ENCODE measurements around the gene CTNND2.
"Not testable (repeated sequence)": the region's sequence is repeated elsewhere in the genome, so short reads cannot be mapped to it uniquely, and the experiment has no call there.

Gene CTNND2

DNA sequence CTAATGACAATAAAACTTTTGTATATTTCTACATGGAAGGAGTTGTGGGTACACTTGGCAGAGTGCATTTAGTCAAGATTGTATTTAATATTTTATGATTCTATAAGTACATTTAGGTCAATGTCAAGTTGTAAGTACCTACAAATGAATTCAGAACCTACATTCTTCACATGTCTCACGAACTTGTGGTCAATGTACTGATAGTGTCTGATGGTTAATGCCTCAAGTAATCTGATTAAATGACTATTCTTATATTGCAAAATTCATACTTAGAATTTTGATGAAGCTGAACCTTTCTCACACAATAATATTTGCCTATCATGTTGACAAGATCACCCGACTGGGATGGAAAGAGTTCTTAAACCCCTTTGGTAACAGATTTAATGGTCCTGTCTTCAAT is 444.5 kb downstream of the CTNND2 start:
- no peak for DNase-seq (ENCODE audit: low read depth, low spot score)

GRCh38 chr5:11455505-11455904 is 448.7 kb downstream of the CTNND2 start:
- no peak for DNase-seq (ENCODE audit: low read depth, low spot score)

DNA sequence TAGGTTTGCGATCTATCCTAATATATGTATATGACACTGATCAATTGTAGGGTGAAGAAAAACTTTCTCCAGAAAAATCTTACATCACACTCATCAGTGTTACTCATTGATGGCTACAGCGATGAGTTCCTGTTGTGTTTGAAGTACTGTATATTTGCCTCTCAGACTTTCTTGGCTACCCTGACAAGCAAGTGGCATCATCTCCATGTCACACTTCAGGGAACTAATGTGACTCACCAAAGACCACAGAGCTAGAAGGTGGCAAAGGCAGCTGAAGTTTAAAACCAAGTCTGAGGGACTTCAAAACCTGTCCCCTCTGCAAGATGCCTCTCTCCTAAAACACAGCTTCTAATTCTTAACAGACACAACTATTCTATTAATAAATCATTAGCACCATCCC is 451.4 kb downstream of the CTNND2 start:
- no peak for DNase-seq (ENCODE audit: low read depth, low spot score)

GRCh38 chr5:11449966-11450365 is 454.3 kb downstream of the CTNND2 start:
- DNase-seq (ENCODE audit: low read depth, low spot score) = no peak

DNA sequence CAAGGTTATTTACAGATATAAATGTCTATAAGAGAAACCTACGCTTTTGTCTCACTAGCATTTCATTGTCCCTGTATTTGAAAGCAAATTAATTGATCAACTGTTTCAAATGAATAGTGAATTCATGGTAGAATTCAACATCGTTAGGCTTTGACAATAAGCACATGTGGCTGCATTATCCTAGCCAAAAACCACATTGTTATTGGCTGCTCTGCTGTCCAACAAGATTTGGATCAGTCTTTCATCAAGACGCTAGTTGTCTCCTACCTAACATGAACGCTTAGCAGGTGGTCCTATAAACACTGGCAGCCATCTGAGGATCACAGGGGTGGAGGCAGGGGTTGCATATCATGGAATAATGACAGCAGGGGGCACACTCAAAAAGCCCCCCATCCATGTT is 455.0 kb downstream of the CTNND2 start:
- no peak for DNase-seq (ENCODE audit: low read depth, low spot score)

DNA sequence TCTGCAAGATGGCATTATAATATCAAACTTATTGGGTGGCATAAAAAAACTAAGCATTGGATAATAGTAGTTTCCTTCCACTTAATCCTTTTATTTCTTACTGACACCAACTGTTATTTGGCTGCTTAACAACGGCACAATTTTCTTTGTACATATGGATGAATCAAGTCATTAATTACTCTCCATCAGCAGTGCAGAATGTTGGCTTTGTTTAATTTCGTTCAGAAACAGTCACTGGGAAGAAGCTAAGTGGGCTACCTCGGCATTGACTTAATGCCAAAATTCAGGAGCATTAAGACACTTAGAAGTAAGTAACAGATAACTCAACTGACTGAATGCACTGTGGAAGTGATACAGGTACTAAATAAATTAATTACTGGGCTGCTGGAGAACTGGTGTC is 460.4 kb downstream of the CTNND2 start:
- DNase-seq (ENCODE audit: low read depth, low spot score) = no peak

- DNase-seq (ENCODE audit: low read depth, low spot score) = no peak
Observed at GRCh38 chr5:11432116-11432515, 472.1 kb downstream of the CTNND2 start.

GRCh38 chr5:11429254-11429653 is 475.0 kb downstream of the CTNND2 start:
- DNase-seq (ENCODE audit: low read depth, low spot score) = no peak

DNA sequence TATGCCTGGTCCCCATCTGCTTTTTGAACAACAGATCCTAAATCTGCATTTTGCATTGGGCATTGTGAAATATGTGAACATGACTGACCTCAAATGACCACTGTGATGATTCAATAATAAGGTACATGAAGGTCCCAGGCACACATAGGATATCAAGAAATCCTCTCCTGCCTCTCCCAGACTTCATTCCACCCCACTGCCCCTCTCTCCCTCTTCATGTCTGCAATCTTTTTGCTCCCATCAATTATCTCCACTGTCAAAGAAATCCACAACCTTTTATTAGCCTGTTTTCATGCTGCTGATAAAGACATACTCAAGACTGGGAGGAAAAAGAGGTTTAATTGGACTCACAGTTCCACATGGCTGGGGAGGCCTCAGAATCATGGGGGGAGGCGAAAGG is 476.7 kb downstream of the CTNND2 start:
- DNase-seq (ENCODE audit: low read depth, low spot score) = no peak

GRCh38 chr5:11426442-11426841 is 477.8 kb downstream of the CTNND2 start:
- DNase-seq (ENCODE audit: low read depth, low spot score) = no peak

- DNase-seq (ENCODE audit: low read depth, low spot score) = no peak
Observed at GRCh38 chr5:11422342-11422741, 481.9 kb downstream of the CTNND2 start.

GRCh38 chr5:11420969-11421368 is 483.3 kb downstream of the CTNND2 start:
- DNase-seq (ENCODE audit: low read depth, low spot score) = no peak

DNA sequence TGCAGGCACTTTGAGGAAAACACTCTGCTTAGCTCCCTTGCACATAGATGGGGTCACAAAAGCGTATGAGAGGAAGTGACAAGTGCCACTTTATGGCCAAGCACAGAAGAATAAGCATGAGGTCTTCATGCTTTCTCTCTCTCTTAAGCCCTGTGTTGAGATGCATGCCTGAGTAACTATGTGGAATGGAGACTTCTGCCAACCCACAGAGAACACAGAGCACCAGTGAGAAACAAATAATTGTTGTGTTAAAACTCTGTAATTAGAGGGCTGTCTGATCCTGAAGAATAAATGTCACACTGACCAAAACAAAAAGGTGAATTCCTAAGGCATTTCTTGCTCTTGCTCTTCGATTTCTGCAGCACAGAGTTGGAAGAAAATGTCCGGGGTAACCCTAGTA is 488.5 kb downstream of the CTNND2 start:
- DNase-seq (ENCODE audit: low read depth, low spot score) = no peak

DNA sequence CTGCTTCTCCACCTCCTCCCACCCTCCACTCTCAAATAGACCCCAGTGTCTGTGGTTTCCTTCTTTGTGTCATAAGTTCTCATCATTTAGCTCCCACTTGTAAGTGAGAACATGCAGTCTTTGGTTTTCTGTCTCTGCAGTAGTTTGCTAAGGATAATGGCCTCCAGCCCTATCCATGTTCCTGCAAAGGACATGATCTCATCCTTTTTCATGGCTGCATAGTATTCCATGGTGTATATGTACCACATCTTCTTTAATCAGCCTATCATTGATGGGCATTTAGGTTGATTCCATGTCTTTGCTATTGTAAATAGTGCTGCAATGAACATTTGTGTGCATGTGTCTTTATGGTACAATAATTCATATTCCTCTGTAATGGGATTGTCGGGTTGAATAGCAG is 489.5 kb downstream of the CTNND2 start:
- DNase-seq (ENCODE audit: low read depth, low spot score) = not testable (repeated sequence)

GRCh38 chr5:11411621-11412020 is 492.6 kb downstream of the CTNND2 start:
- no peak for DNase-seq (ENCODE audit: low read depth, low spot score)

DNA sequence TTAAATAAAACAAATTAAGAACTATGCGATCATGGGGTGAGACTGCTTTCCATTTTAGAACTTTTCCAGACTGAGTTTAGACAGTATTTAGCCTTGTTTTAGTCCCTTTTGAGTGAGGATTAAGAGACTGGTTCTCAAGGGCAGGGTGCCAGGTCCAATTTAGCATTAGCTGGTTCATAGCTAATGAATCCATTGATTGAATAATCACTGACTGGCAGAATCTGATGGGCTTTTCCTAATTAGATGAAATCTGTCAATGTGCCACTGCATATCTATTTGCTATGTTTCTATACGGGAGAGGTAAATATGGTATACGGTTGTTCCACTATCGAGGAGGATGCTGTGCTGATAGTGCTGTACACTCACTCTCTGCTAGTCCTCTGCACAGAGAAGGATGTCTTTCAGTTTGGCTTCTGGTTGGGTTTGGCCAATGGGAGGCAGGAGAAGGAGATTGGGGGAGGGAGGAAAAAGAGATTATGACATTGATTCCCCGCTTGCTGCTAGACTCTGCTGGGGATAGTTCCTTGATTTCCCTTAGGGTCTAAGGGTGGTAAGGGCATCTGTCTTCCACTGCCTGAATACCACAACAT is 496.6 kb downstream of the CTNND2 start:
- DNase-seq (ENCODE audit: low read depth, low spot score) = no peak

GRCh38 chr5:11400316-11400715 is 503.9 kb downstream of the CTNND2 start:
- DNase-seq (ENCODE audit: low read depth, low spot score) = no peak

- DNase-seq (ENCODE audit: low read depth, low spot score) = no peak
Observed at GRCh38 chr5:11398728-11399127, 505.5 kb downstream of the CTNND2 start.

DNA sequence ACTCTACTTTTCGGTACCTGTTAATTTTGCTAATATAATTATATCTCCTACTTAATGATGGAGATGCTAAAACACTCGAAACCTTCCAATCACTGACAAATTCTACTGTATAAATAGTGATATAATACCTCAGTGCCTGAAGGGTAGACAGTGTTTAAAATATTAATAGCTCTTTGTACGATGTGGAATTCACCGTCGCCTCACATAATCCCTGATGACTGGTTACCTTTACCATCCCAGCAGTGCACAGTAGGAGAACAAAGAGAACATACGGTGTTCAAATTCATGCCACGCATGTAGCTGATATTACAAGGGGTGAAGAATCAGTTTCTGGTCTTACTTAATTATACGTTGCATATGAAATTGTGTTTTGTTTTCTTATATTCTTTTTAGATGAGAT is 506.7 kb downstream of the CTNND2 start:
- DNase-seq (ENCODE audit: low read depth, low spot score) = no peak

GRCh38 chr5:11396917-11397316 is 507.3 kb downstream of the CTNND2 start:
- no peak for DNase-seq (ENCODE audit: low read depth, low spot score)

- DNase-seq (ENCODE audit: low read depth, low spot score) = no peak
Observed at GRCh38 chr5:11394933-11395332, 509.3 kb downstream of the CTNND2 start.

DNA sequence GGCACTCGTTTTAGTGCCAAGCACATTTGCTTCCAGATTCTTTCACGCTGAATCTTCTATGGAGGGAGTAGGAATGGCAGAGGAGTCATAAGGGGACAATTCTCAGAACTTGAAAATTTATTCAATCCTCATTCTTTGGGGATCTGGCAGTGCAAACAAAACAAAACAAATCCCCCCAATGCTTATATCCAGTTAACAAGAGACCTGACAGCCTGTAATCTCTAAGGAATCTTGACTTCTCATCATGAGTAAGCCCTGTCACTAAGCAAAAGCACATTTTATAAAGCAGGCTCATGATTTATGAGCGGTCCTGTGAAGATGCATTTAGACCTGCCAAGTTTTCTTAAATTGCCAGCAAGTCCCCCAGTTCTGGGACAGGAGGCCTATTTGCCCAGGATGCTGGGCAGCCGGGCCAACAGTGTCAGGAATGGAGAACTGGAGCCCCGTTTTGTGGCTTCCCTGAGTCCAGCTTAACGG is 513.9 kb downstream of the CTNND2 start:
- DNase-seq (ENCODE audit: low read depth, low spot score) = no peak

- DNase-seq (ENCODE audit: low read depth, low spot score) = no peak
Observed at GRCh38 chr5:11387382-11387781, 516.9 kb downstream of the CTNND2 start.

GRCh38 chr5:11386398-11386797 is 517.8 kb downstream of the CTNND2 start:
- DNase-seq (ENCODE audit: low read depth, low spot score) = no peak
